Hematopoietic multipotent progenitor cell (in vitro differentiated cells): ENCODE data around the gene HBQ1. TPM values are rescaled to one million over a fixed set of nuclear protein-coding genes. Genes with fewer than 3 reads are reported as not detected.
A peak's percentile ranks its signal among the peaks of the same experiment; 100 is the strongest.
"Not testable (repeated sequence)": the region's sequence is repeated elsewhere in the genome, so short reads cannot be mapped to it uniquely, and the experiment has no call there.

Source experiments
- DNase-seq, 3 donors: peaks; one replicate each; pipeline ENCODE4 v3.0.0-alpha.2; 2011 to 2015; ENCODE audit warnings: low read depth in 2 of 3, low spot score in 2 of 3
- total RNA-seq: library from RNA; depleted of rRNA; stranded (reverse); fragments of >200 nt; gene quantifications from one replicate; pipeline ENCODE4 v1.2.3, GENCODE V29; 2012

HBQ1 gene
- total RNA-seq, 1 donor: 3.8 TPM

GRCh38 chr16:175011-175949 lies 5.0 kb upstream of the HBQ1 start:
- peak in 1 of 3 donors; percentile 43 for DNase-seq

- DNase-seq: not testable (repeated sequence)
These were observed 4.3 kb upstream of the HBQ1 start for GRCh38 chr16:176006-176405.

GRCh38 chr16:176477-177382 lies 3.5 kb upstream of the HBQ1 start, which contains the start of gene HBA1:
HBA1 (plus strand) TSS chr16:176680; CDS start chr16:176717, 37 bp downstream.
- DNase-seq: not testable (repeated sequence)

- no peak for DNase-seq
These were observed 2.9 kb upstream of the HBQ1 start for GRCh38 chr16:177394-177822.

DNA sequence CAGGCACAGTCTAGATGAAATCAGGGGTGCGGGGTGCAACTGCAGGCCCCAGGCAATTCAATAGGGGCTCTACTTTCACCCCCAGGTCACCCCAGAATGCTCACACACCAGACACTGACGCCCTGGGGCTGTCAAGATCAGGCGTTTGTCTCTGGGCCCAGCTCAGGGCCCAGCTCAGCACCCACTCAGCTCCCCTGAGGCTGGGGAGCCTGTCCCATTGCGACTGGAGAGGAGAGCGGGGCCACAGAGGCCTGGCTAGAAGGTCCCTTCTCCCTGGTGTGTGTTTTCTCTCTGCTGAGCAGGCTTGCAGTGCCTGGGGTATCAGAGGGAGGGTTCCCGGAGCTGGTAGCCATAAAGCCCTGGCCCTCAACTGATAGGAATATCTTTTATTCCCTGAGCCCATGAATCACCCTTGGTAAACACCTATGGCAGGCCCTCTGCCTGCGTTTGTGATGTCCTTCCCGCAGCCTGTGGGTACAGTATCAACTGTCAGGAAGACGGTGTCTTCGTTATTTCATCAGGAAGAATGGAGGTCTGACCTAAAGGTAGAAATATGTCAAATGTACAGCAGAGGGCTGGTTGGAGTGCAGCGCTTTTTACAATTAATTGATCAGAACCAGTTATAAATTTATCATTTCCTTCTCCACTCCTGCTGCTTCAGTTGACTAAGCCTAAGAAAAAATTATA lies 2.1 kb upstream of the HBQ1 start:
- DNase-seq: no peak

DNA sequence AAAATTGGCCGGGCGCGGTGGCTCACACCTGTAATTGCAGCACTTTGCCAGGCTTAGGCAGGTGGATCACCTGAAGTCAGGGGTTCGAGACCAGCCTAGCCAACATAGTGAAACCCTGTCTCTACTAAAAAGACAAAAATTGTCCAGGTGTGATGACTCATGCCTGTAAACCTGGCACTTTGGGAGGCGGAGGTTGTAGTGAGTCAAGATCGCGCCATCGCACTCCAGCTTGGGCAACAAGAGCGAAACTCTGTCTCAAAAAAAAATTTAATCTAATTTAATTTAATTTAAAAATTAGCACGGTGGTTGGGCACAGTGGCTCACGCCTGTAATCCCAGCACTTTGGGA lies 1.6 kb upstream of the HBQ1 start:
- DNase-seq: no peak

DNA sequence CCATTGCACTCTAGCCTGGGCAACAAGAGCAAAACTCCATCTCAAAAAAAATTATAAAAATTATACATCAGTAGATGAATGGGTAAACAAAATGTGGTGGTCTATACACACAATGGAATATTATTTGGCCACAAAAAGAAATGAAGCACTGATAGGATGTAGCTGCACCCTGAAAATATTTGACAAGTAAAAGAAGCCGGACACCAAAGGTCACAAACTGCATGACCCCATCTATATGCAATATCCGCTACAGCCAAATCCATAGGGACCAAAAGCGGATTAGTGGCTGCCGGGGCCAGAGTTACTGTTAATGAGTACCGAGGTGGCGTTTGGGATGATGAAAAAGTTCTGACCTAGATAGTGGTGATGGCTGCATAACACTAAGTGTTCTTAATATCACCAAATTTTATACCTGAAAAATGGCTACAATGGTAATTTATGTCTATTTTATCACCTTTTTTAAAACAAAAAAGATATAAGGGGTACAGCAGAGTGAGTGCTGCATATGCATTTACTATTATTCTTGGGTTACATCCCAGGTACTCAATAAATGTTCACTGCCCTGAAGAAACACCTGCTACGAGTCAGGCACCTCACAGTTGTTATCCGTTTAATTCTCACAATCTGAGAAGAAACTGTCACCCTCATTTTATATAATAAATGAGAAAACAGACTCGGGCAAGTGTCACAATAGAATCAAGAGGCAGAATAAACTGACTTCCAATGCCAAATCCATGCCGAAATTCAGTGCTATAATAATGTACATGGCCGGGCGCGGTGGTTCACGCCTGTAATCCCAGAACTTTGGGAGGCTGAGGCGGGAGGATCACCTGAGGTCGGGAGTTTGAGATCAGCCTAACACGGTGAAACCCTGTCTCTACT lies 807 bp upstream of the HBQ1 start:
- DNase-seq: no peak

DNA sequence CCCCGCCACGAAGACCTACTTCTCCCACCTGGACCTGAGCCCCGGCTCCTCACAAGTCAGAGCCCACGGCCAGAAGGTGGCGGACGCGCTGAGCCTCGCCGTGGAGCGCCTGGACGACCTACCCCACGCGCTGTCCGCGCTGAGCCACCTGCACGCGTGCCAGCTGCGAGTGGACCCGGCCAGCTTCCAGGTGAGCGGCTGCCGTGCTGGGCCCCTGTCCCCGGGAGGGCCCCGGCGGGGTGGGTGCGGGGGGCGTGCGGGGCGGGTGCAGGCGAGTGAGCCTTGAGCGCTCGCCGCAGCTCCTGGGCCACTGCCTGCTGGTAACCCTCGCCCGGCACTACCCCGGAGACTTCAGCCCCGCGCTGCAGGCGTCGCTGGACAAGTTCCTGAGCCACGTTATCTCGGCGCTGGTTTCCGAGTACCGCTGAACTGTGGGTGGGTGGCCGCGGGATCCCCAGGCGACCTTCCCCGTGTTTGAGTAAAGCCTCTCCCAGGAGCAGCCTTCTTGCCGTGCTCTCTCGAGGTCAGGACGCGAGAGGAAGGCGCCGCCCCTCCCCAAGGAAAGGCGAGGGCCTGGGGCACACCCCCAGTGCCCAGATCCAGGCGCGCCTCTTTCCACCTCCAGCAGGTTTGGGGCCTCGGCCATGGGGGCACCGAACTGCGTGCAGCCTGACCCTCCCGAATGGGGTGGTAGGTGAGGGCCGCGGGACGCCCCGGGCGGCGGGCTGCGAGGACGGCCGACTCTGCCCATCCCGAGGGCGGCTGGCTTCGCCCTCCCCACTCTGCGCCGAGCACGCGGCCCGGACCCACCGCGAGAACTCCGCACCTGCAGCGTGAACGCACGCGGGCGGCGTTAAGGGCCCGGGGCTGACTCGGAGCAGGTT lies 664 bp downstream of the HBQ1 start:
- peak; percentile 80 to 82 (median 81) for DNase-seq

DNA sequence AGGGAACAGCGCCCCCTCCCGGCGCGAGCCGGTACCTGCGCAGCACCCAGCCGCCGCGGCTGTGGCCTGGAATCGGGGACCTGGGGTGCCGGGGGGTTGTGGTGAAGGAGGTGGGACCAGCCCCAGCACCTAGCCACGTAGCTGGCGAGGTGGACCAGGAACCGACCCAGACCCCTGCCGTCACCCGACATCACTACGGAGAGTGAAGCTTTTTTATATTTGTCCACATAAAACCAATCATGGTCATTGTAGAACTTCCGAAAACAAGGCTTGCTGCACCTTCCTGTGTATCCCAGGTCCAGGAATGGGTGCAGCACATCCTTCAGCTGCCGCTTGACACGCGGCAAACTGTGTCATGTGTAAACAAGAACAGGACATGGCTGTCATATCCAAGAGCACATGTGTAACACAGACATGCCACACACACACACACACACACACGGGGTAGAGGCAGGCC lies 1.3 kb downstream of the HBQ1 start:
- peak in 1 of 3 donors; percentile 24 for DNase-seq

DNA sequence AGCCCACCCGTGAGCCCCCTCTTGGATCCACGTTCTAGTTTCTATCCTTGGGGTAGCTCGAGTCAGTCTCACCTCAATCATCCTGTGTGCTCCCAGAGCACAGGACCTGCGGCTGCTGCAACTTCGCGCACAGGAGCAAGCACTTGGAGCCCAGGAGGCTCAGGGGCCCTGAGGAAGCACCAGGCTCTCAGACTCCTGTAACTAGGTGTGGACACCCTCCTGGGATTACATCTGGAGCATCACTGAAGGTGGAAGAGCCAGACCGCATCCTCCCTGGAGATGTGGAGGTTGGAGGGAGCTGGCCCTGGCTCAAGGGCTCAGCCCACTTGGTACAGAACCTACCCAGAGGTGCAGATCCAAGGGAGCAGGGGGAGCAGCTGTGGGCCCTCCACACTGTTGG lies 2.7 kb downstream of the HBQ1 start:
- no peak for DNase-seq

GRCh38 chr16:185213-185612 lies 5.0 kb downstream of the HBQ1 start:
- no peak for DNase-seq

- DNase-seq: no peak
These were observed 5.4 kb downstream of the HBQ1 start for GRCh38 chr16:185691-186090.

GRCh38 chr16:187330-187729 lies 7.1 kb downstream of the HBQ1 start:
- no peak for DNase-seq

- DNase-seq: peak in 1 of 3 donors; percentile 32
These were observed 8.4 kb downstream of the HBQ1 start for GRCh38 chr16:188674-189073.

DNA sequence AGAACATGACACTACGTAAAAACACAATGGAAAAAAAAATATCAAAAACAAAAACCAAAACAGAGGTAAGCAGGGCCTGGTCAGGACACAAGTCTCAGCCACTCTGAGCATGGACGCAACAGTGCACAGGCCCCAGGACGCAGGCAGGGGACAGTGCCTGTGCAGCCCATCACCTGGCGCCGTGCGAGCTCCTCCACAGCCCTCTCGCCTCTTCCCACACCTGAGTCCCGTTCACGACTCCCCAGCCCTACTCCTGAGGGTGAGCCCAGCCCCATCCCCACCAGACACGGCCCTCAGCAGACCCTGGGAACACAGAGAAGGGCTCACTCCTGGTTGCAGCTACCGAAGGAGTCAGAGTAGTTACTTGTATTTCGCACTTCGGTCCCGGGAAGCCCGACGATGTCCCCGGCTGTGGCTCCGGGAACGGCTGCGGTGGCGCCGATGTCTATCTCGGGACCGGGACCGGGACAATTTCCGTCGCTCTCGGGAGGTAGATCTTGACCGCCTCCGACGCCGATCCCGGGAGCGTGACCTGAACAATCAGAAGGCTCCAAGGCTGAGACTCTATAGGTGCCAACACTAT lies 9.4 kb downstream of the HBQ1 start:
- DNase-seq: no peak

- DNase-seq: no peak
These were observed 11.6 kb downstream of the HBQ1 start for GRCh38 chr16:191831-192230.

- DNase-seq: no peak
These were observed 12.4 kb downstream of the HBQ1 start for GRCh38 chr16:192686-193085.

DNA sequence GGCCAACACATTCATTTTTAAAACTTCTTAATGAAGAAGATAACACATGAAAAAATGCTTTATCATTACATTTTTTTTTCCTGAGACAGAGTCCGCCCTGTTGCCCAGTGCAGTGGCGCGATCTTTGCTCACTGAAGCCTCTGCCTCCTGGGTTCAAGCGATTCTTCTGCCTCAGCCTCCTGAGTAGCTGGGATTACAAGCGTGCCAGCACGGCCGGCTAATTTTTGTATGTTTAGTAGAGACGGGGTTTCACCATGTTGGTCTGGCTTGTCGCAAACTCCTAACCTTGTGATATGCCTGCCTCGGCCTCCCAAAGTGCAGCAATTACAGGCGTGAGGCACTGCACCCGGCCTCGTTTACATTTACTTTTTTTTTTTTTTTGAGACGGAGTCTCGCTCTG lies 13.2 kb downstream of the HBQ1 start:
- no peak for DNase-seq
